GM19351 (cell line): Measurements from ENCODE around the gene LCK.
"Not testable (repeated sequence)": the region's sequence is repeated elsewhere in the genome, so short reads cannot be mapped to it uniquely, and the experiment has no call there.

ENCODE experiments used
- ATAC-seq: cut with Tn5 transposase; IDR thresholded peaks from one replicate; pipeline ENCODE4 v1.9.1; 2021; ENCODE audit warnings: mild to moderate bottlenecking, moderate library complexity; ENCODE audit not compliant: unreplicated experiment

Gene LCK

DNA sequence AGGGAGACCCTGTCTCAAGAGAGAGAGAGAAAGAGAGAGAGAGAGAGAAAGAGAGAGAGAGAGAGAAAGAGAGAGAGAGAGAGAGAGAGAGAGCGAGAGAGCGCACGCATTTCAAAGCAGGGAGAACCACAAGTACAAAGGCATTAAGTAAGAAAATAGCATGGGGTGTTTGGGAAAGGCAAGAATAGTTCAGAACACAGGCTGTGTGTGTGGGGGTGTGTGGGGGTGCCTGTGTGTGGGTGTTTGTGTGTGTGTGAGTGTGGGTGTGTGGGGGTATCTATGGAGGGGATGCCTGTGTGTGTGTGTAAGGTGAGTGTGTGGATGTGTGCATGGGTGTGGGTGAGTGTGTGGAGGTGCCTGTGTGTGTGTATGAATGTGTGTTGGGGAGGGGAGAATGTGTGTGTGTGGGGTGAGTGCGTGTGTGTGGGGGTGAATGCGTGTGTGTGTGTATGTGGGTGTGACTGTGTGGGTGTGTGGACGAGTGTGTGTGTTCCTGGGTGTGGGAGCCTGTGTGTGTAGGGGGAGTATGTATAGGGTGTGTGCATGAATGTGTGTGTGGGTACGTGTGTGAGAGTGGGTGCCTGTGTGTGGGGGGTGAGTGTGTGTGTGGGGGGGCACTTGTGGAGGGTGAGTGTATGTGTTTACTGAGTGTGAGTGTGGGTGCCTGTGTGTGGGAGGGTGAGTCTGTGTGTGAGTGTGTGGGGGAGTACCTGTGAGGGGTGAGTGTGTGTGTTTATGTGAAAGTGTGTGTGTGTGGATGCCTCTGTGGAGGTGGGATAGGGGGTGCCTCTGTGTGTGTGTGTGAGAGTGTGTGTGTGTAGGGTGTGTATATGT, 21.7 kb downstream of the LCK start:
- no peak for ATAC-seq

DNA sequence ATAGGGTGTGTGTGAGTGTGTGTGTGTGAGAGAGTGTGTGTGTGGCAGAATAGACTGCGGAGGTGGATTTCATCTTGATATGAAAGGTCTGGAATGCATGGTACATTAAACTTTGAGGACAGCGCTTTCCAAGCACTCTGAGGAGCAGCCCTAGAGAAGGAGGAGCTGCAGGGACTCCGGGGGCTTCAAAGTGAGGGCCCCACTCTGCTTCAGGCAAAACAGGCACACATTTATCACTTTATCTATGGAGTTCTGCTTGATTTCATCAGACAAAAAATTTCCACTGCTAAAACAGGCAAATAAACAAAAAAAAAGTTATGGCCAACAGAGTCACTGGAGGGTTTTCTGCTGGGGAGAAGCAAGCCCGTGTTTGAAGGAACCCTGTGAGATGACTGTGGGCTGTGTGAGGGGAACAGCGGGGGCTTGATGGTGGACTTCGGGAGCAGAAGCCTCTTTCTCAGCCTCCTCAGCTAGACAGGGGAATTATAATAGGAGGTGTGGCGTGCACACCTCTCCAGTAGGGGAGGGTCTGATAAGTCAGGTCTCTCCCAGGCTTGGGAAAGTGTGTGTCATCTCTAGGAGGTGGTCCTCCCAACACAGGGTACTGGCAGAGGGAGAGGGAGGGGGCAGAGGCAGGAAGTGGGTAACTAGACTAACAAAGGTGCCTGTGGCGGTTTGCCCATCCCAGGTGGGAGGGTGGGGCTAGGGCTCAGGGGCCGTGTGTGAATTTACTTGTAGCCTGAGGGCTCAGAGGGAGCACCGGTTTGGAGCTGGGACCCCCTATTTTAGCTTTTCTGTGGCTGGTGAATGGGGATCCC, 22.5 kb downstream of the LCK start:
- no peak for ATAC-seq

DNA sequence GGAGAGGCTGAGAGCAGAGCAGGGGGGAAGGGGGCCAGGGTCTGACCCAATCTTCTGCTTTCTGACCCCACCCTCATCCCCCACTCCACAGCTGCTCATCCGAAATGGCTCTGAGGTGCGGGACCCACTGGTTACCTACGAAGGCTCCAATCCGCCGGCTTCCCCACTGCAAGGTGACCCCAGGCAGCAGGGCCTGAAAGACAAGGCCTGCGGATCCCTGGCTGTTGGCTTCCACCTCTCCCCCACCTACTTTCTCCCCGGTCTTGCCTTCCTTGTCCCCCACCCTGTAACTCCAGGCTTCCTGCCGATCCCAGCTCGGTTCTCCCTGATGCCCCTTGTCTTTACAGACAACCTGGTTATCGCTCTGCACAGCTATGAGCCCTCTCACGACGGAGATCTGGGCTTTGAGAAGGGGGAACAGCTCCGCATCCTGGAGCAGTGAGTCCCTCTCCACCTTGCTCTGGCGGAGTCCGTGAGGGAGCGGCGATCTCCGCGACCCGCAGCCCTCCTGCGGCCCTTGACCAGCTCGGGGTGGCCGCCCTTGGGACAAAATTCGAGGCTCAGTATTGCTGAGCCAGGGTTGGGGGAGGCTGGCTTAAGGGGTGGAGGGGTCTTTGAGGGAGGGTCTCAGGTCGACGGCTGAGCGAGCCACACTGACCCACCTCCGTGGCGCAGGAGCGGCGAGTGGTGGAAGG, 23.7 kb downstream of the LCK start:
- ATAC-seq, result no peak

DNA sequence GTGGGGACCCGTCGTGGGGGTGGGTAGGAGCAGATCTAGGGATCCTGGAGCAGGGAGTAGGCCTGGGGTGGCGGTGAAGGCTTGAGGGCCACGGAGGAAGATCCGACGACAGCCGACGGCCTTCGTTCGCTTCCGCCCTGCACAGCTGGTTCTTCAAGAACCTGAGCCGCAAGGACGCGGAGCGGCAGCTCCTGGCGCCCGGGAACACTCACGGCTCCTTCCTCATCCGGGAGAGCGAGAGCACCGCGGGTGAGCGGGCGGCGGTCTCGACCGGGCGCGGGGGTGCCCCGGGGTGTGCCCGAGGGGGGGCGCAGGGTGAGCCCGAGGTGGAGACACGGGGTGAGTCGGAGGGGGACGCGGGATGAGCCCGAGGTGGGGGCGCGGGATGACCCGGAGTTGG, 24.4 kb downstream of the LCK start:
- ATAC-seq, result no peak

DNA sequence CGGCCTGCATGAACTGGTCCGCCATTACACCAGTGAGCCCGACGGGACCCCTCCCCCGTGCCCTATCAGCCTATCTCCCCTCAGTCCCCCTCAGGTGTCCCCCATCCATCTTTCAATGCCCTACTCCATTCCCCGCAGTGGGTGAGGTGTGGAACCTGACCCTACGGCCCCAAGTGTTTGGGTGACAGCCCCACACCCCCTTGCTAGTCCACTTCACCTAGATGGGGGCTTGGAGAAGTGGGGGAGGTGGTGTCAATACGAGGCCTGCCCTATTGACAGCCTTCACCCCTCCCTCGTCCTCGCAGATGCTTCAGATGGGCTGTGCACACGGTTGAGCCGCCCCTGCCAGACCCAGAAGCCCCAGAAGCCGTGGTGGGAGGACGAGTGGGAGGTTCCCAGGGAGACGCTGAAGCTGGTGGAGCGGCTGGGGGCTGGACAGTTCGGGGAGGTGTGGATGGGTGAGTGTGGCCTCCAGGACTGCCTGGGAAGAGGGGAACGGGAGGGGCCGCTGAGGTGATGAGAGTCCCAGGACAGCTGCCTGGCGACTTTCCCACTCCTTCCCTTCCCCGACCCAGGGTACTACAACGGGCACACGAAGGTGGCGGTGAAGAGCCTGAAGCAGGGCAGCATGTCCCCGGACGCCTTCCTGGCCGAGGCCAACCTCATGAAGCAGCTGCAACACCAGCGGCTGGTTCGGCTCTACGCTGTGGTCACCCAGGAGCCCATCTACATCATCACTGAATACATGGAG, 25.1 kb downstream of the LCK start:
- ATAC-seq, result no peak

DNA sequence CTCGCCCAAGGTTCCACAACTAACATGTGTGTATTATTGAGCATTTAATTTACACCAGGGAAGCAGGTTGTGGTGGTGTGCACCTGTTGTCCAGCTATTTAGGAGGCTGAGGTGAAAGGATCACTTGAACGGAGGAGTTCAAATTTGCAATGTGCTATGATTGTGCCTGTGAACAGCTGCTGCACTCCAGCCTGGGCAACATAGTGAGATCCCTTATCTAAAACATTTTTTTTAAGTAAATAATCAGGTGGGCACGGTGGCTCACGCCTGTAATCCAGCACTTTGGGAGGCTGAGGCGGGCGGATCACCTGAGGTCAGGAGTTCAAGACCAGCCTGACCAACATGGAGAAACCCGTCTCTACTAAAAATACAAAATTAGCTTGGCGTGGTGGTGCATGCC, 33.7 kb downstream of the LCK start:
- ATAC-seq, result not testable (repeated sequence)

DNA sequence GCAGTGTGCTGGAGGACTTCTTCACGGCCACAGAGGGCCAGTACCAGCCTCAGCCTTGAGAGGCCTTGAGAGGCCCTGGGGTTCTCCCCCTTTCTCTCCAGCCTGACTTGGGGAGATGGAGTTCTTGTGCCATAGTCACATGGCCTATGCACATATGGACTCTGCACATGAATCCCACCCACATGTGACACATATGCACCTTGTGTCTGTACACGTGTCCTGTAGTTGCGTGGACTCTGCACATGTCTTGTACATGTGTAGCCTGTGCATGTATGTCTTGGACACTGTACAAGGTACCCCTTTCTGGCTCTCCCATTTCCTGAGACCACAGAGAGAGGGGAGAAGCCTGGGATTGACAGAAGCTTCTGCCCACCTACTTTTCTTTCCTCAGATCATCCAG, 34.6 kb downstream of the LCK start:
- no peak for ATAC-seq

DNA sequence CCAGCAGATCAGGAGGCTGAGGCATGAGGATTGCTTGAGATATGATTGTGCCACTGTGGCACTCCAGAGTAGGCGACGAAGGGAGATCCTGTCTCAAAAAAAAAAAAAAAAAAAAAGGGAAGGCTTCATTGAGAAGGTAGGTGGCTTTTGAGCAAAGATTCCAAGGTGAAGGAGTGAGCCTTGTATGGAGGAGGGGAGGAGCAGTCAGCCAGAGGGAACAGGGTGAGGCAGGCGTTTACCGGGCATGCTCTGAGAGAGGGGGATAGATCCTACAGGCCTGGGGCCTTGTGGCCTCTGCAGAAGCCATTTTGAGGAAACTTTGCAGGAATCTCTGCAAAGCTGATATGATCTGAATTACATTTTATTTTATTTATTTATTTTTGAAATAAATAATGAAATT, 35.7 kb downstream of the LCK start:
- no peak for ATAC-seq

DNA sequence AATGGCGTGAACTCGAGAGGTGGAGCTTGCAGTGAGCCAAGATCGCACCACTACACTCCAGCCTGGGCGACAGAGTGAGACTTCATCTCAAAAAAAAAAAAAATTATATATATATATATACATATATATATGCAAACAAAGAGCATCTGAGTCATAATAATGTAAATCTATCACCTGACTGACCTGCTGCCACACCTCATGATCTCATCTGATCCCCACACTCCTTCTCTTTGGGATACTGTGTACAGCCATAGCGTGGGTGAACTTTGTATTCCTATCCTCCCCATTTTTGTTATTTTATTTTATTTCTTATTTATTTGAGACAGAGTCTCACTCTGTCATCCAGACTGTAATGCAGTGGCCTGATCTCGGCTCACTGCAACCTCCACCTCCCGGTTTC, 38.2 kb downstream of the LCK start:
- no peak for ATAC-seq

DNA sequence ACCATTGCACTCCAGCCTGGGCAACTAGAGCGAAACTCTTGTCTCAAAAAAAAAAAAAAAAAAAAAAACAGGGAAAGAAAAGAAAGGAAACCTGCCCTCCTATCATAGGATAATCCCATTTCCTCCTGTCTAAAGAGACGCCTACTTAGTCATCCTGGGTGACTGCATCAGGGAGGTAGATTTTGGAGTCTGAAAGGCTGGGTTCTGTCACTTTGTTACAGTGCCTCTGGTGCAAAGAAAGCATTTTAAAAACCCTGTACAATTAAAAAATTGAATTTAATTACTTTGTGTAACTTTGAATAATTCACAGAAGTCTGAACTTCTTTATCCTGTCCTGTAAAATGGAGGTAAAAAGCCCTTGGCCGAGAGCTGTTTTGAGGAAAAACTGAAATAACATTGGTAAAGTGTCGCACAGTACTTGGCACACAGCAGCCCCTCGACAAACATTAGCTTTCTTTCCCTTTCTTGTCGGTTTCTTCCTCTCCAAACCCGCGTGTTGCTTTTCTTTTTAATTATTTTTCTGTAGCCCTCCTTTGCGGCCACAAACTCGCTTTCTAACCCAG, 40.2 kb downstream of the LCK start:
- no peak for ATAC-seq

DNA sequence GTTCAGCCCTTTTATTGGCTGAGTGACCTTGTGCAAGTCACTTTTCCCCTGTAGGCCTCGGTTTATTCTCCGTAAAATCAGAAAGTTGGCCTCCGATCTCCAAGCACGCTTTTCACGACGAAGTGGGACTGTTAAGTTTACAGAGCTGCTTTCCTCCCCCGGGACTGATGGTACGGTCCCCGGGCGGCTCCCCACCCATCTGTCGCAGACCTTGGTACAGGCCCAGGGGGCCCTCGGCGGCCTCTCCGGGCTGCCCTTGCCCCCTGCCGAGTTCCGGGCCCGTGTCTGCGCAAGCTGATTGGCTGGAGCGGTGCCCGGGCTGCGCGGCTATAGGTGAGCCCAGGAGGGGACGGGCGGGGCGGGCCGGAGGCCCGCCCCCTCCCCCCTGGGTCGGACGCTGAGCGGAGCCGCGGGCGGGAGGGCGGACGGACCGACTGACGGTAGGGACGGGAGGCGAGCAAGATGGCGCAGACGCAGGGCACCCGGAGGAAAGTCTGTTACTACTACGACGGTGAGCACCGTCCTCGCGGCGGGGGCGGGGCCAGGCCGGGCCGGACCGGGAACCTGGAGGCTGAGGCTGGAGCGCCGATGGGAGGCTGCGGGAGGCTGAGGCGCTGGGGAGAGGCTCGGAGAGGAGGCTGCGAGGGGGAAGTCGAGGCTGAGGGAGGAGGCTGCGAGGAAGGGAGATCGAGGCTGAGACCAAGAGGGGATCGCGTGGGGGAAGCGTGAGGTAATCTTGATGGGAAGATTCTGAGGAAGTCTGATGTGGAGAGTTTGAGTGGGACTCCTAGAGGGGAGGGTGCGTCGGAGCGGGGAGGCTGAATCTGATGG, 40.9 kb downstream of the LCK start, which contains the start of gene HDAC1:
Gene HDAC1, plus strand, starts transcription at position 376 of the 831 bp plus-strand sequence. Its CDS starts 87 bp downstream, at position 463.
- ATAC-seq, result peak; percentile 98

DNA sequence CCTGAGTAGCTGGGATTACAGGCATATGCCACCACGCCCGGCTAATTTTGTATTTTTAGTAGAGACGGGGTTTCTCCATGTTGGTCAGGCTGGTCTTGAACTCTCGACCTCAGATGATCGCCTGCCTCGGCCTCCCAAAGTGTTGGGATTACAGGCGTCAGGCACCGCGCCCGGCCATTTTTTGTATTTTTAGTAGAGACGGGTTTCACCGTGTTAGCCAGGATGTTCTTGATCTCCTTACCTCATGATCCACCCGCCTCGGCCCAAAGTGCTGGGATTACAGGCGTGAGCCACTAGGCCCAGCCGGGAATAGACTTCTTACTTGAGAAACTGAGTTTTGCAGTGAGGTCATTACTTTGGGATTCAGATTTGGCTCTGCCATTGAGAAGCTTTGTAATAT, 47.1 kb downstream of the LCK start:
- not testable (repeated sequence) for ATAC-seq

DNA sequence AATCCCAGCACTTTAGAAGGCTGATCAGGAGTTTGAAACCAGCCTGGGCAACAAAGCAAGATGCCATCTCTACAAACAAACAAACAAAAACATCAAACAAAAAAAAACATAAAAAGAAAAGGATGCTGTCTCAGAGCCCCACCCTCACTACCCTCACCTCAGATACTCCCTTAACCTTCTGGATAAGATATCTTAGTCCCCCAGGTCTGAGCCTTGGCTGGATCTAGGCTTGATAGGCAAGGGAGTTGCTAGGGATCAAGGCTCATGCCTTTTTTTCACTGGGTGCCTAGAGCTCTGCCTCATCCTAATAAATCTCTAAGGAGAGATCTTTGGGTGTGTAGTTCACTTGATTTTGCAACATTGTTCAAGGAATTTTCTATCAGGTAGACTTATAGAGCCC, 48.3 kb downstream of the LCK start:
- no peak for ATAC-seq

DNA sequence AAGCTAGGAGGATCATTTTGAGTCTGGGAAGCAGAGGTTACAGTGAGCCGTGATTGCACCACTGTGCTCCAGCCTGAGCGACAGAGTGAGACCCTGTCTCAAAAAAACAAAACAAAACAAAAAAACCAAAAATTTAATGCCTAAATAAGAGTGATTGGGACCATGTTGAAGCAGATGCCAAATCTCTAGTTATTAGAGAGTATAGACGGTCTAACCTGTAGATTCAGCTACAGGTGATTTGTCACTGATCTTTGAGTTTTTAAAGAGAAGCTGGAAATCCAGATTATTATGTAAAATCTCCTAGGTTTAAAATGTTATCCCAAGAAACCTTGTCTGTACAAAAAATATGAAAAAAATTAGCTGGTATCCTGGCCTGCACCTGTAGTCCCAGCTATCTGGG, 52.3 kb downstream of the LCK start:
- no peak for ATAC-seq

DNA sequence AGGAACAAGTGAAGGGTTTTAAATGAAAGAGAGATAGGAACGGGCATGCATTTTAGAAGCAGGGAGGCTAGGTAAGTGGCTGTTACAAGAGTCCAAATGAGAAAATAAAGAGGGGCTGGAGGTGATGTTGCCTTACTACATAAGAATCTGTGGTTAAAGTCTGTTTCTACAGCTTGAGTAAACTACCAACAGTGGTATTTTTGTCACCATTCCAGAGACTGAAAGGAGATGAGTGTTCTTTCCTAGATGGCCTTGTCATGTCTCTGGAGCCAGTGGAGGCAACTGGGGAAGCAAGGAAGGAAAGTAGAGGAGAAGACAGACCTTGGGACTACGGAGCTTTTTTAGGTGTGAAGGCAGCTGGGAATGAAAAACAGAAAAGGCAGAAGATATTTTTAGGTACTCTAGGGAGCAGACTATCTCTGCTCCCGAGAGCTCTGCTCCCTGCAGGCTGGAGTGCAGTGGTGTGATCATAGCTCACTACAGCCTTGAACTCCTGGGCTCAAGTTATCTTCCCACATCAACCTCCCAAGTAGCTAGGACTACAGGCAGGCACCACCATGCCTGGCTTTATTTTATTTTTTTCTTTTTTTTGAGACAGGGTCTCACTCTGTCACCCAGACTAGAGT, 53.0 kb downstream of the LCK start:
- ATAC-seq, result no peak

DNA sequence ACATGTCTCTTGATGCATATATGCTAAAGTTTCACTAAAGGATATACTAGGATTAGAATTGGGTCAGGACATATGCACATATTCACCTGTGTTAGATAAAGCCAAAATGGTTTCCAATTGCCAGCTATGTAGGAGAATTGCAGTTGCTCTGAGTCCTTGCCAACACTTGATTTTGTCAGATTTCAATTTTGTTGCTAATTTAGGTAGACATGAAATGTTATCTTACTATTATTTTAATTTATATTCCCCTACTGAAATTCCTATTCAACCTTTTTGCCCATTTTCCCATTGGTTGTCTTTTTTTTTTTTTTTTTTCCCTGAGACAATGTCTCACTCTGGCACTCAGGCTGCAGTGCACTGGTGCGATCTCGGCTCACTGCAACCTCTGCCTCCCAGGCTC, 54.2 kb downstream of the LCK start:
- ATAC-seq, result no peak

DNA sequence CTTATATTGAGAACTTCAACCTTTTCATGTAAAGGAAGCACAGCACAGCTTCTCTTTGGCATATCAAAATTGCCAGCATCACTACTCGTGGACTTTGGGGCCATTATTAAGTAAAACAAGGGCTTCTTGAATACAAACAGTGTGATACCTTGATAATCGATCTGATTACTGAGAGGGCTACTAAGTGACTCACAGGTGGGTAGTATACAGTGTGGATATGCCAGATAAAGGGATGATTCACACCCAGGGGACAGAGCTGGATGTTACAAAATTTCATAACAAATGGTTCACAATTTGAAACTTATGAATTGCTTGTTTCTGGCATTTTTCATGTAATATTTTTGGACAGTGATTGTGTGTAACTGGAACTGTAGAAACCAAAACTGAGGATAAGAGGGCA, 56.3 kb downstream of the LCK start:
- ATAC-seq, result no peak

DNA sequence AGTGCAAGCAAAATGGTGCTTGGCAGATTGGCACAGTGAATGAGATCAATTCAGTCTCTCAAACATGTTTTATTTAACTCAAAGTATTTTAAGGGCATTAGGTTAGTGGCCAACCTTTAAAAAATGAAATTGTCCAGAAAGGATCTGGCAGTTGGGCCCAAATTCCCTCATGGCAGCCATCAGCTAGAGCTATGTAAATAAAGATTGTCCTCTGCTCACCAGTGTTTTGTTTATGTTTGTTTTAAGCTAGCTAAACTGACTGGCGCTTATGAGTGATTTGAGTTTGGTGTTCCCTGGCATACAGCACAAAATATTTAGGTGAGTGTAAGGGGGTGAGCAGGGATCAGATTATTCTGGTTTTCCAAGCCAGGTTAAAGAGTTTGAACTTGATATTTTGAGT, 58.9 kb downstream of the LCK start:
- ATAC-seq, result no peak

DNA sequence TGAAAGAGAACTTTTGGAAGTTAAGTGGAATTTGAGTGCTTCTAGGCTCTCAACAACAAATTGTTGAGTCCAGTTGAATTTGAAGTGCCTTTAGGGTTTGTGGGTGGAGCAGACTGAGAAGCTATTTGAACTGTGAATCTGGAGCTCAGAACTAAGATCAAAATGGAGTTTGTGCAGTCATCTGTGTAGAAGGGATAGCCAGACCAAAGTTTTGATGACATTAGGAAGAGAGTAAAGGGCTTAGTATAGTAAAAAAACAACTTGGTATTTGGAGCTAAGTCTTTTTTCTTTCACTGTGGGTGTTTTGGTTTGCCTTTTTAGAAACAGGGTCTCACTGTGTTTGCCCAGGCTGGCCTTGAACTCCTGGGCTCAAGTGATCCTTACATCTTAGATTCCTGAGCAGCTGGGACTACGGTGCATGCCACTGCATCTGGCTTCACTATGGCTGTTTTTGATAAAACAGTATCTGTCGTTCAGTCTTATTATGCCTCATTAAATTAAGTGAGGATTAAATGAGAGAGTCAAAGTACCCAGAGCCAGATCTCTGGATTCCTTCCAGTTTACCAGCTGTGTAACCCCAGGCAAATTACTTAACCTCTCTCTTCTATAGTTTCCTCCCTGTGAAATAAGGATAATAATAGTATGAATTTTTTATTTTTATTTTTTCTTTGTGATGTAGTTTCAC, 60.8 kb downstream of the LCK start:
- ATAC-seq, result no peak
